Left colon (tissue), 2 donors: Measurements from ENCODE around the gene PCLO. TPM values are rescaled to one million over a fixed set of nuclear protein-coding genes. Genes with fewer than 3 reads are reported as not detected.
"Not testable (repeated sequence)": the region's sequence is repeated elsewhere in the genome, so short reads cannot be mapped to it uniquely, and the experiment has no call there.

Source experiments
- ATAC-seq: fragments of 200-7000 bp; cut with Tn5 transposase; one replicate; pipeline ENCODE4 v1.9.1; 2020; ENCODE audit warnings: mild to moderate bottlenecking, moderate library complexity
- DNase-seq, 2 donors: peaks; one replicate each; pipeline ENCODE4 v3.0.0-alpha.2; 2020
- intact Hi-C, 2 donors: fragments of 100-400 bp; cut with DNase I in 1 of 2; cut with micrococcal nuclease in 1 of 2; formaldehyde crosslinking; loops; one replicate each; pipeline versions ENCODE4 v1.11.2 to v1.14.0; 2022; cut with DNase I, micrococcal nuclease
- total RNA-seq, 2 donors: library from RNA; stranded (reverse); fragmentation: NEBNext Ultra II Directional; extraction: Animal tissue kit (Norgen Biotek cat#: 25700); gene quantifications; one replicate each; pipeline ENCODE4 v1.2.1, GENCODE V29; 2021
- donor health status: DM: no; HTN: no; CAD: no.
- donor health status: DM: yes; HTN: yes; CAD: no.

Gene PCLO
- total RNA-seq, 2 donors from 2014 or later, result 7.2 to 9.2 TPM

GRCh38 chr7:82906502-82906901 lies 256.2 kb downstream of the PCLO start:
- DNase-seq (no peak), ATAC-seq (no peak)
- intact Hi-C loops, result no loop called here

- intact Hi-C loops, result no loop called here
- DNase-seq, result no peak
- no peak for ATAC-seq
Observed at GRCh38 chr7:82904871-82905270, 257.8 kb downstream of the PCLO start.

- intact Hi-C loops, DNase-seq, ATAC-seq: not testable (repeated sequence)
Observed at GRCh38 chr7:82901098-82901497, 261.6 kb downstream of the PCLO start.

- no peak for ATAC-seq
- intact Hi-C loops, result no loop called here
- DNase-seq, result no peak
Observed at GRCh38 chr7:82897500-82897899, 265.2 kb downstream of the PCLO start.

- intact Hi-C loops, DNase-seq, ATAC-seq: not testable (repeated sequence)
Observed at GRCh38 chr7:82894341-82894740, 268.3 kb downstream of the PCLO start.

- no peak for ATAC-seq
- intact Hi-C loops, result no loop called here
- DNase-seq, result no peak
Observed at GRCh38 chr7:82886324-82886723, 276.4 kb downstream of the PCLO start.

- no peak for ATAC-seq
- no peak for DNase-seq
- intact Hi-C loops, result no loop called here
Observed at GRCh38 chr7:82865856-82866255, 296.8 kb downstream of the PCLO start.

- ATAC-seq (no peak), DNase-seq (no peak)
- intact Hi-C loops, result no loop called here
Observed at GRCh38 chr7:82859106-82859850, 303.4 kb downstream of the PCLO start.

GRCh38 chr7:82851121-82851520 lies 311.6 kb downstream of the PCLO start:
- ATAC-seq, result no peak

GRCh38 chr7:82841828-82842227 lies 320.9 kb downstream of the PCLO start:
- ATAC-seq (no peak), DNase-seq (no peak)
- intact Hi-C loops, result no loop called here

More at GRCh38 chr7:82851121-82851520, 311.6 kb downstream of the PCLO start:
- DNase-seq, result no peak
- intact Hi-C loops, result no loop called here

- intact Hi-C loops, result no loop called here
- ATAC-seq (no peak), DNase-seq (no peak)
Observed at GRCh38 chr7:82840061-82840460, 322.6 kb downstream of the PCLO start.

GRCh38 chr7:82839555-82839954 lies 323.1 kb downstream of the PCLO start:
- ATAC-seq (no peak), DNase-seq (no peak)
- intact Hi-C loops, result no loop called here

- no peak for DNase-seq
- intact Hi-C loops, result no loop called here
- ATAC-seq, result no peak
Observed at GRCh38 chr7:82839063-82839462, 323.6 kb downstream of the PCLO start.

- intact Hi-C loops, result no loop called here
- no peak for ATAC-seq
- no peak for DNase-seq
Observed at GRCh38 chr7:82838314-82838713, 324.4 kb downstream of the PCLO start.

GRCh38 chr7:82823073-82823472 lies 339.6 kb downstream of the PCLO start:
- DNase-seq, result no peak
- intact Hi-C loops, result no loop called here
- no peak for ATAC-seq

- DNase-seq, result no peak
- ATAC-seq, result no peak
- intact Hi-C loops, result no loop called here
Observed at GRCh38 chr7:82821037-82821436, 341.6 kb downstream of the PCLO start.

GRCh38 chr7:82818171-82818570 lies 344.5 kb downstream of the PCLO start:
- ATAC-seq (no peak), DNase-seq (no peak)
- intact Hi-C loops, result no loop called here

GRCh38 chr7:82816272-82816671 lies 346.4 kb downstream of the PCLO start:
- no peak for DNase-seq
- no peak for ATAC-seq
- intact Hi-C loops, result no loop called here

- DNase-seq (no peak), ATAC-seq (peak; percentile 72)
- intact Hi-C loops, result no loop called here
Observed at GRCh38 chr7:82810558-82811259, 352.0 kb downstream of the PCLO start.

GRCh38 chr7:82808633-82809032 lies 354.1 kb downstream of the PCLO start:
- intact Hi-C loops, result no loop called here
- ATAC-seq (no peak), DNase-seq (no peak)
